PFSK-1 (cell line): Measurements from ENCODE around the gene ROBO2.

Source experiments
- POLR2AphosphoS5 ChIP-seq: IDR thresholded peaks from 2 replicates; pipeline ENCODE4 v1.6.1; 2012; ENCODE audit warnings: low read depth, mild to moderate bottlenecking, control low read depth, low read length, moderate library complexity
- REST ChIP-seq, 2 experiments: IDR thresholded peaks; 2 replicates each; pipeline versions ENCODE4 v1.6.1 to v1.8.0; 2011 to 2012; ENCODE audit warnings: low read depth in 2 of 2, low read length in 2 of 2, control low read depth in 1 of 2, inconsistent platforms in 1 of 2, mild to moderate bottlenecking in 1 of 2, moderate library complexity in 1 of 2; ENCODE audit not compliant: insufficient read depth in 1 of 2
- TAF1 ChIP-seq: IDR thresholded peaks from 2 replicates; pipeline ENCODE4 v1.6.1; 2012; ENCODE audit warnings: low read length, control low read depth, borderline replicate concordance; ENCODE audit not compliant: insufficient read depth

- TF ChIP-seq POLR2AphosphoS5: no peak
- no peak for TF ChIP-seq REST (IDR thresholded peaks at IDR 0.05; ENCODE audit: insufficient read depth in 1 of 2, low read depth in 2 of 2, low read length in 2 of 2)
- no peak for TF ChIP-seq TAF1
These were observed 650.5 kb downstream of the ROBO2 start for GRCh38 chr3:77690284-77690845.
